ENCODE data around the gene JCAD.

JCAD gene

DNA sequence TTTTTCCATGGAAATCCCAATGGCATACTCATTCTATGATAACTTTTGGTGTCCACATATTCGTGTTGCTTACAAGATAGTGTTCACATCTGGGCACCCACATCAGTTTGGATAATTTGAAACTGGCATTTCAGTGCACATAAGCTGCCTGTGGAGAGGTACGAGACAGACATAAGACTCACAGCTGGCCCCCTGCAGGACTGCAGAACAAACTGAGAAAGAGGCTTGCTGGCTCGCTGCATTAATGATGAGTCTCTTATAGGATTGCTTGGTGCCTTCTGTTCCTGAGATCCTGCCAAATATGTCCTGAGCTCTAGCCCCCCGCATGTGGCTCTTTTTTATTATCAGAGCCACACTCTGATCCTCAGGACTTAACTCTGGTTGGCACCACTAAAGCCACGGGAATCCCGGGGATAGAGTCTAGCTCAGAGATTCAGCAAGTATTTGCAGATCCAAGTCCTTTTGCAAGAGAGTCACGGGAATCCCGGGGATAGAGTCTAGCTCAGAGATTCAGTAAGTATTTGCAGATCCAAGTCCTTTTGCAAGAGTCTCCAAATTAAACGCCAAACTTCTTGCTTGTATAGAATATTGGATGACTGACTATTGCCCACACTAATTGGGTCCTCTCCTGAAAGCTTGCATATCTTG, 34.0 kb upstream of the JCAD start:
- Histone ChIP-seq H3K27ac (no peak overlapping the region), H3K9ac (no peak overlapping the region), H2AFZ (no peak overlapping the region), H3K4me2 (ENCODE audit: low read length) (no peak overlapping the region), H3K79me2 (no peaks in the 10 kb centered on the region), H3K4me1 (no peaks in the 10 kb centered on the region), H3K36me3 (ENCODE audit: control insufficient read depth, insufficient read depth, low read length) (no peaks in the 10 kb centered on the region), H3K4me3 (ENCODE audit: low read depth, low read length) (no peak overlapping the region), H3K27me3 (ENCODE audit: control insufficient read depth, insufficient read depth, low read length) (no peaks in the 10 kb centered on the region), H3K9me3 (ENCODE audit: control insufficient read depth, low read length) (no peaks in the 10 kb centered on the region)
- TF ChIP-seq, protein P1, sequence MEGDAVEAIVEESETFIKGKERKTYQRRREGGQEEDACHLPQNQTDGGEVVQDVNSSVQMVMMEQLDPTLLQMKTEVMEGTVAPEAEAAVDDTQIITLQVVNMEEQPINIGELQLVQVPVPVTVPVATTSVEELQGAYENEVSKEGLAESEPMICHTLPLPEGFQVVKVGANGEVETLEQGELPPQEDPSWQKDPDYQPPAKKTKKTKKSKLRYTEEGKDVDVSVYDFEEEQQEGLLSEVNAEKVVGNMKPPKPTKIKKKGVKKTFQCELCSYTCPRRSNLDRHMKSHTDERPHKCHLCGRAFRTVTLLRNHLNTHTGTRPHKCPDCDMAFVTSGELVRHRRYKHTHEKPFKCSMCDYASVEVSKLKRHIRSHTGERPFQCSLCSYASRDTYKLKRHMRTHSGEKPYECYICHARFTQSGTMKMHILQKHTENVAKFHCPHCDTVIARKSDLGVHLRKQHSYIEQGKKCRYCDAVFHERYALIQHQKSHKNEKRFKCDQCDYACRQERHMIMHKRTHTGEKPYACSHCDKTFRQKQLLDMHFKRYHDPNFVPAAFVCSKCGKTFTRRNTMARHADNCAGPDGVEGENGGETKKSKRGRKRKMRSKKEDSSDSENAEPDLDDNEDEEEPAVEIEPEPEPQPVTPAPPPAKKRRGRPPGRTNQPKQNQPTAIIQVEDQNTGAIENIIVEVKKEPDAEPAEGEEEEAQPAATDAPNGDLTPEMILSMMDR (IDR thresholded peaks at IDR 0.05), result no peak

DNA sequence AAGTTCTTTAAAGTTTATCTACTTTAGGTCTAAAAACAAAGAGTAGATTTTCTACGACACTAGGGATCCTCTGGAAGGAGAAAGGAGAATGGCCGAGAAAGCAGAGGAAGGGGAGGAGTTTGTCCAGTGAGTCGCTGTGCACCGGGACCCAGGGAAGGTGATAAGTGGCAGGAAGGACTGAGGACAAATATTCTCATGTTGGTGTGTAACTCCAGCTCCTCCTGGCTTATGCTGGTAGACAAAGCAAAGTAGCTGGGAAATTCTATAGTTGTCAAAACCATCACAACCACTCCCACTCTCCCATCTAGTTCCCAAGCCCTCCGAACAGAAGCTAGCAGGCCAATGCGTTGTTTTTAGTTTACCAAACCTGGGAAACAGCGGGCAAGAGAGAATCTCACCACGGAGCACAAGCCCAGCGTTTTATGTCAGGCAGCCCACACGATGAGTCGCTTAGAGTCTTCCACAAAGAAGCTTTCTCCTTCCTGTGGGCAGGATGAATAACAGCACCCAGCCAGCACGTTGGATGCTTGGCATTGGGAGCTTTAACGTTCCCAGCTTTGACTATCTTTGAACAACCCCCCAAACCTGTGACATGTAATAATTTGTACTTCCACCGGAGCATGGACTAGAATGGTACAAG, 32.9 kb upstream of the JCAD start:
- Histone ChIP-seq H3K9ac (no peak overlapping the region), H3K27ac (no peak overlapping the region), H3K27me3 (ENCODE audit: control insufficient read depth, insufficient read depth, low read length) (no peaks in the 10 kb centered on the region), H3K4me2 (ENCODE audit: low read length) (no peak overlapping the region), H3K4me1 (no peaks in the 10 kb centered on the region), H3K36me3 (ENCODE audit: control insufficient read depth, insufficient read depth, low read length) (no peaks in the 10 kb centered on the region), H3K9me3 (ENCODE audit: control insufficient read depth, low read length) (no peaks in the 10 kb centered on the region), H3K4me3 (ENCODE audit: low read depth, low read length) (no peak overlapping the region), H3K79me2 (no peaks in the 10 kb centered on the region), H2AFZ (no peak overlapping the region)
- TF ChIP-seq, protein P1 (IDR thresholded peaks at IDR 0.05), result no peak

DNA sequence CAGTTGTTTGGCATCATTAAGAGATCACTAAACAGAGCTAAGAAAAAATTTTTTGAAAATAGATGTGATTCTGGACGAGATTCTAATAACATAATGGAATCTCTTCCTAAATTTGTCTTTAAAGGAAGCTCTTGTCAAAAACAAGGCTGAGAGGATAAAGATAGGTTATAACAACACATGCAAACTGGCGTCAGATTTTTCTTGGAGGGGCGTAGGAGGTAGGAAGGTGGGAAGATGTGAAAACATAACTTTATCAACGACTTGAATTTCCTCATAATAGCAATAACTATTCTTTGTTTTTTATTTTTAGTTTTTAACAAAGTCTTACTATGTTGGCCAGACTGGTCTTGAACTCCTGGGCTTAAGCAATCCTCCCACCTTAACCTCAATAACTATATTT, 31.8 kb upstream of the JCAD start:
- TF ChIP-seq, protein P1 (IDR thresholded peaks at IDR 0.05), result no peak
- H3K27ac ChIP-seq, result no peak overlapping the region
- H3K27me3 ChIP-seq (ENCODE audit: control insufficient read depth, insufficient read depth, low read length), result no peaks in the 10 kb centered on the region
- no peak overlapping the region for H2AFZ ChIP-seq
- H3K79me2 ChIP-seq, result no peaks in the 10 kb centered on the region
- H3K4me1 ChIP-seq, result no peaks in the 10 kb centered on the region
- H3K9me3 ChIP-seq (ENCODE audit: control insufficient read depth, low read length), result no peaks in the 10 kb centered on the region
- H3K4me3 ChIP-seq (ENCODE audit: low read depth, low read length), result no peak overlapping the region
- H3K9ac ChIP-seq, result no peak overlapping the region
- H3K4me2 ChIP-seq (ENCODE audit: low read length), result no peak overlapping the region
- H3K36me3 ChIP-seq (ENCODE audit: control insufficient read depth, insufficient read depth, low read length), result no peaks in the 10 kb centered on the region

DNA sequence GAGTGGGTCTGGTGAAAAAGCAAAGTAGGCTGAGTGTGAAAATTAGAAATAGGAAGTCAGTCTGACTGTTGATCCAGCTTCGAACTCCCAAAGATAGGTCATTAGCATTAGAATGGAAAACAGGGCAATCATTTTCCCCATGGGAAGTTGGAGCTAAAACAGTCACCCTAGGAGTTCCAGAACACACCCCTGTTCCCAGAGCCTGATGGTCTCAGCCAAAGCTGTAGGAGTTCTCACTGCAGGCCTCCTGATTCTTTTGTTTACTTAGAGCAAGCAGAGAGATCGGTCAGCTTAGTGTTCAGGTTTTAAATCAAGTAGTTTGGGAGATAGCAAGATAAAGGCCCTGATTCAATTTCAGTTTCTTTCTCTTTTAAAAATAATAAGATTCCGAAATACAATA, 28.8 kb upstream of the JCAD start:
- no peaks in the 10 kb centered on the region for H3K36me3 ChIP-seq (ENCODE audit: control insufficient read depth, insufficient read depth, low read length)
- H3K4me1 ChIP-seq, result peaks cover 6% of the 10 kb centered on the region
- peak overlapping the region; percentile 23 for H2AFZ ChIP-seq
- TF ChIP-seq, protein P1 (IDR thresholded peaks at IDR 0.05), result no peak
- no peak overlapping the region for H3K4me3 ChIP-seq (ENCODE audit: low read depth, low read length)
- H3K4me2 ChIP-seq (ENCODE audit: low read length), result no peak overlapping the region
- no peaks in the 10 kb centered on the region for H3K9me3 ChIP-seq (ENCODE audit: control insufficient read depth, low read length)
- no peaks in the 10 kb centered on the region for H3K79me2 ChIP-seq
- no peak overlapping the region for H3K9ac ChIP-seq
- H3K27ac ChIP-seq, result no peak overlapping the region
- H3K27me3 ChIP-seq (ENCODE audit: control insufficient read depth, insufficient read depth, low read length), result no peaks in the 10 kb centered on the region

DNA sequence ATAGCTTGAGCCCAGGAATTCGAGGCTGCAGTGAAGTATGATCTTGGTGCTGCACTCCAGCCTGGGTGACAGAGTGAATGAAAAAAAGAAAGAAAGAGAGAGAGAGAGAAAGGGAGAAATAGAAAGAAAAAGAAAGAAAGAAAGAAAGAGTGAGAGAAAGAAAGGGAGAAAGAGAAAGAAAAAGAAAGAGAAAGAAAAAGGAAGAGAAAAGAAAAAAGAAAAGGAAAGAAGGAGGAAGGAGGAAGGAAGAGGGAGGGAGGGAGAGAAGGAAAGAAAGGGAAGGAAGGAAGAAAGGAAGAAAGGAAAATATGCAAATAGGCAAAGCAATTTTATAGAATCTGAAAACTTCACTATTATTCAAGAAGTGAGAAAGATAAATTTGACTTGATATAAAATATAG, 24.5 kb upstream of the JCAD start:
- H3K9me3 ChIP-seq (ENCODE audit: control insufficient read depth, low read length), result no peaks in the 10 kb centered on the region
- no peak overlapping the region for H2AFZ ChIP-seq
- peaks cover 6% of the 10 kb centered on the region for H3K4me1 ChIP-seq
- H3K4me3 ChIP-seq (ENCODE audit: low read depth, low read length), result no peak overlapping the region
- no peak overlapping the region for H3K9ac ChIP-seq
- no peak overlapping the region for H3K4me2 ChIP-seq (ENCODE audit: low read length)
- H3K27me3 ChIP-seq (ENCODE audit: control insufficient read depth, insufficient read depth, low read length), result no peaks in the 10 kb centered on the region
- H3K79me2 ChIP-seq, result no peaks in the 10 kb centered on the region
- H3K36me3 ChIP-seq (ENCODE audit: control insufficient read depth, insufficient read depth, low read length), result no peaks in the 10 kb centered on the region
- TF ChIP-seq, protein P1 (IDR thresholded peaks at IDR 0.05), result no peak
- no peak overlapping the region for H3K27ac ChIP-seq

All from parathyroid adenoma (tissue), 2 donors.